ENCODE results near the gene KCNC2.

Gene KCNC2

DNA sequence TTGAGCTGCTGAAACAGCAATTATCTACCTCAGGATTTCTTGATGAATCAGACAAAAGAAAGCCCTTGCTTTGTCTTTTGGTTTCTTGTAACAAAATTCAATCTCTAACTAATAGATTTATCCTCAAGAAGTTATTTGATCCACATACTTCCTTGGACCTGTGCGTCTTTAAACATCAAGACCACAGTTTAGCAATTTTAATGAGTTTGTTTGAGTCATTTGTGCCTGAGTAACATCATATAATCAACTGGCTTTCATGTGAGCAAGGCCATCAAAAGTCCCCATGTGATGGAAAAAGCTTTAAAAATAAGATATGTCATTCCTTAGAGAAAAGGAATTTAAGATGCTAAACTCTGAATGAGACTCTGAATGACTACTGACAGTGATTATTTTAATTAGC, 52.3 kb downstream of the KCNC2 start:
- no peak for DNase-seq

GRCh38 chr12:75155962-75156361, 53.7 kb downstream of the KCNC2 start:
- DNase-seq: no peak

DNA sequence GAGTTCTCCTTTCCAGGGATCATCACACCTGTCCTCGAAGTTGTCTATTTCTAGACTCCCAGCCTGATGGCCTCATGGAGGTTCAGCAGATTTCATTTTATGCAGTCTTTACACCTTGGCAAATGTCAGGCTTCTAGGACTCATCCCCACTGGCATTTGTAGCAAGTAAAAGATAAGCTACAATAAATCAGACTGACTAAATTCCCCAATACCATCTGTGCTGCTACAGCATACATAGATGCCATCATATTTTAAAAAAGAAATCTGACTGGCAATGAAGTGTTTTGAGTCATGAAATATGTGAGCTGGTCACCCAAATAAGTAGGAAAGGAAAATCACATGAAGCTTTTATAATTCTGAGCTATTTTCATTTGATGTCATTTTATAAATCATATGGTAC, 55.3 kb downstream of the KCNC2 start:
- no peak for DNase-seq

GRCh38 chr12:75139196-75139595, 70.4 kb downstream of the KCNC2 start:
- no peak for DNase-seq

DNA sequence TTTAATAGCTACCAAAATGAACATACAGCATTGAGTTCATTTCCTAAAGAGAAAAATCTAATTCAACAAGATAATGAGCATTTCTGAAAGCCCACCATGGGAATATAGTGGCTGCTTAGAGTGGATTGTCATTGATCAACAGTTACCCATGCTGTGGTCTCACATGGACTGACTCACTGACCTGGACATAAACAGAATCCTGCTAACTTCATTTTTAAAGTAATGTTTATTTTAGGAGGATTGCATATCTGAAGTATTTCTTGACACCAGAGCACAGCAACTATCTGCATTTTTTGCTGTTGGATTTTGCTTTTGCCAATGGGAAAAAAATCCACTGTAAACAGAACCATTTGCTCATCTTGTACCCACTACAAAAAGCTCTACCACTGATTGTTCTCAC, 71.7 kb downstream of the KCNC2 start:
- DNase-seq: no peak

GRCh38 chr12:75135026-75135425, 74.6 kb downstream of the KCNC2 start:
- DNase-seq: no peak

GRCh38 chr12:75130811-75131210, 78.8 kb downstream of the KCNC2 start:
- no peak for DNase-seq

- no peak for DNase-seq
Measured at GRCh38 chr12:75129275-75129674, 80.4 kb downstream of the KCNC2 start.

DNA sequence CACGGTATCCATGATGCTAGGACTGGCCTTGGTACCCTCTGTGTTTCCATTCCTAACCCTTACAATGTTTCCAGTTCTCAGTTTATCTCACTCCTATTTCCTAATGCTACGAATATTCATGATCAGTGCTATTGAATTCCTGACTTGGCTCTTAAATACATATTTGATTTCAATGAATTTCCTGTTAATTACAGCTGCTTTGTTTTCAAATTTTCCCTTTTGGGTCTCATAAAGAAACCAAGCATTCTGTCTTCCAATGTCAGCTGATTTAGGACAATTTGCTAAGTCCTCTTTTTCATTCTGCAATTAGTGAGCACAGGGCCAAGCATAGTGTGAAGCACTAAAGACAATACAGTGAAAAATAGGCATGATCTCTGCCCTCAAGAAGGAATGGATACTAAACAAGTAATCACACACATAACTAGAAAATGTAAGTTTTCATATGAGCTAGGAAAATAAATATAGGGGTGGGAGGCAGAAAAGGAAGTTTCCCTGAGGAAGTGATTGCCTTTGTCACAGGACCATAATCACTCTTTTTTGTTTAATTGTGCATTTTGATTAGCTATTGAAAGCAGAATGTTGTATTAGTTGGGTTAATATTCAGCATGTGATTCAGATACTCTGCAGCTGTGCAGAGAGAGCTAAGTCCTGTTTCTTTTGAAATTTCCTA, 88.5 kb downstream of the KCNC2 start:
- no peak for DNase-seq

GRCh38 chr12:75120311-75120711, 89.3 kb downstream of the KCNC2 start:
- no peak for DNase-seq

DNA sequence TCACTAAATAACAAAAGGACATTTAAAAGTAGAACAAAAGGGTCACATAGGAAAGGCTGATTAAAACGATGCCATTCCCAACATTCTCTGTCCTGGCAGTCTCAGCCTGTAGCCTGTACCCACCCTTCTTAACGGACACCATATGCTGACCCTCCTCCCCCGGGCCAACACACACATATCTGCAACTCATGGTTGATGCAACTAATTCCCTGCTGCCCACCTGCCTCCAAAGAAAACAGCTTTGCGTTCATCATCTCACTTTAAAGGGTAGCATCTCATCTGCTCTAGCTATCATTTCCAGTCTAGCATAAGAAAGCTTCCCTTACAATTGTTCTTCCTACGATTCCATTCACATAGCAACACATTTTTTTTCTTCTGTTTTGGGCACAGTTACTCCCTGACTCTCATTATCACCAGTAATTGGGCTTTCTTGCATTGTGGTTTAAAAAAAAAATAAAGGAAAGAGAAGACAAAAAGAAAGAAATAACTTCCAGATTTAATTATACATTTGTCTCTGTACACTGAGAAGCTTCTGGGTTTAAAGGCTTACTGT, 92.9 kb downstream of the KCNC2 start:
- no peak for DNase-seq

DNA sequence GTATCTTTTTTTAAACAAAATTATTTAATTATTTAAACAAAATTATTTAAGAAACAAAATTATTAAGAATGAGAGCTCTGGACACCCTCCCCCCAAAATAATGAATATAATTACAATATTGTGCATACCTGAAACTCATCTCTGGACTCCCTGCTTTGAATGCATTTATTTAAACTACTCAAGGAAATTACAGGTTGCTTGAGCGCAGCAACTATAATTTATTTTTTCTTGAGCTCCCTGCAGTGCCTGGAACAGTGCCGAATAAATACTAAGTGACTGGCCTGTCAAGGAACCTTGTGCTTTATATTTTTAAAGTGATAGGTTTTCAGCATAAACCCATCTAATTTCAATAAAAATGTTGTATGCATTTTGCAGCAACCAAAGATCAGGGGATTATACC, 93.9 kb downstream of the KCNC2 start:
- DNase-seq: no peak

DNA sequence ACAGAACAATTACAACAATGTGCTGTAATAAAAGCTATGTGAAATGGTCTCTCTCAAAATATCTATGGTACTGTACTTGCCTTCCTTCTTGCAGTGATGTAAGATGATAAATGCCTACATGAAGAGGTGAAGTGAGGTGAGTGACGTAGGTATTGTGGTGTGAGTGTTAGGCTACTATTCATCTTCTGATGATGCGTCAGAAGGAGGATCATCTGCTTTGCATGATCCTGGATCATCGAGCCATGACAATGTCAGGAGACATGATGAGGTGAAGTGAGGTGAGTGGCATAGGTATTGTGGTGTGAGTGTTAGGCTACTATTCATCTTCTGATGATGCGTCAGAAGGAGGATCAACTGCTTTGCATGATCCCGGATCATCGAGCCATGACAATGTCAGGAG, 105.8 kb downstream of the KCNC2 start:
- DNase-seq: no peak

DNA sequence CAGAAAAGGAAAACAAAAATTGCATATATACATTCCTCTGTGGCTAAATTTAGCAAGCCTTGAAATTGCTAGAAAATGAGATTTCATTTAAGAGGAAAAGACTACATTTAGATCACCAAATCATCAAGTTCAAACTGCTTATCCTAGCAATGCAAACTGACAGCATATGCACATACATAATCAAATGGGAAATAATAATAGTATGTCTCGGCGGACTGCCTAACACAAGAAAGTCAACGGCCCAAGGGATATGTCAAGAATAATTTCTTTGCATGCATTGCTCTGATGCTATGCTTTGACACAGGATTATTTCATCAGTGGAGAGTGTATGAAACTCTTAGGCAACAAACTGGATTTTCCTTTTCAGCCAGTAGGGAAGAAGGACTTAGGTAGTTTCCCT, 107.9 kb downstream of the KCNC2 start:
- no peak for DNase-seq

DNA sequence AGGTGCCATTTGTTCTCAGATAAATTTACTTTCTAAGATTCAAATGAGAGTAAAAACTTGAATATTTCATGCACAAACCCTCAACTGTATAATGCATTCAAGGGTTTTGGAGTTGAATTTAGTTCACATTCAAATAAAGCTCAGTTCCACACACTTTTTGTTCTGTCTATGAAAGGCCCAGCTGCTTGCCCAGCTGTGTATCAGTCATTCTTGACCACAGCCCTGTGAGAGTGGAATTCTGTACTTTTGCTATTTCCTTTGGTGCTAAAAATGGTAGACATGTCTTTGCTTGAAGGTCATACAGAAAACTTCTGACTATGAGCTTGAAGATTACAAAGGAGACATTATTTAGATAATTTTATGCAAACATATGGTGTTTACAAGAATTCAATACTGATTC, 110.4 kb downstream of the KCNC2 start:
- no peak for DNase-seq

DNA sequence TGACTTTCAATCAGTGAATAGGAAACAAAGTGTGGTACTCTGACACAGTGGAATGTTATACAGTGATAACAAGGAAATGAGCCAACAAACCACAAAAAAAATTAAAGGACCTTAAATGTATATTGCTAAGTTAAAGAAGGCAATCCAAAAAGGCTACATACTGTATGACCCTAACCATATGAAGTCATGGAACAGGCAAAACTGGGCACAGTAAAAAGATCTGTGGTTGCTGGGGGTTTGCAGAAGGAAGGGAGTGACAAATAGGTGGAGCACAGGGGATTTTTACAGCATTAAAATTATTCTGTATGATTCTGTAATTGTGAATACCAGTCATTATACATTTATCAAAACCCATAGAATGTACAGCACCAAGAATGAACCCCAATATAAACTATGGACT, 112.6 kb downstream of the KCNC2 start:
- DNase-seq: no peak

GRCh38 chr12:75087654-75088053, 122.0 kb downstream of the KCNC2 start:
- no peak for DNase-seq

GRCh38 chr12:75086091-75087038, 123.3 kb downstream of the KCNC2 start:
- no peak for DNase-seq

- DNase-seq: no peak
Measured at GRCh38 chr12:75081305-75081704, 128.3 kb downstream of the KCNC2 start.

GRCh38 chr12:75080582-75080981, 129.1 kb downstream of the KCNC2 start:
- DNase-seq: no peak

DNA sequence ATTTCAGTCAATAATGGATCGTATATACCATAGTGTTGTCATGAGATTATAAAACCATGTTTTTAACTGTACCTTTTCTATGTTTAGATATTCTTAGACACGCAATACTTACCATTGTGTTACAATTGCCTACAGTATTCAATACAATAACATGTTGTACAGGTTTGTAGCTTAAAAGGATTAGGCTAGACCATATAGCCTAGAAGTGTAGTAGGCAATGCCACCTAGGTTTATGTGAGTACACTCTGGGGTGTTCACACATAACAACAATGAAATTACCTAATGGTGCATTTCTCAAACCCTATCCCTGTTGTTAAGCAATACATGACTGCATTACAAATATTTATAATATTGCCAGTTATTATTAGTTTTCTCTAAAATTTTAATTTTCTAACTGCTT, 144.2 kb downstream of the KCNC2 start:
- no peak for DNase-seq

DNA sequence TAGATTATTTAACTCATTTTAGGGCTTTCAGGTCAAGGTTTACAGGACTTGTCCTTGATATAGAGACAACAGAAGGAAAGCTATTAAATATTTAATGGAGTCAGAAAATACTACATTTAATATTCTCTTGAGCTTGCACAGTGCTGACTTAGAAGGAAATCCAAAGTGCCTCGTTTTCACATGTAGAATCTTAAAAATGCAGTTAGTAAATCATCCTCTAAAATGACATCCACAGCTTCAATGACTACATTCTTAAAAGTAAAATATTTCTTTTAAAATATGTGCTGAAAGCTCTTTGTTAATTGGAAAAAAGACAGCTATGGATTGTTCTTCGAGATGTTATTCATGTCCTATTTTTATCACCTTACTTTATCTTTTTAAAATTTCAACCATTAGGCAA, 146.9 kb downstream of the KCNC2 start:
- no peak for DNase-seq

- DNase-seq: no peak
Measured at GRCh38 chr12:75058228-75058627, 151.4 kb downstream of the KCNC2 start.

GRCh38 chr12:75048767-75049166, 160.9 kb downstream of the KCNC2 start:
- no peak for DNase-seq
